Endothelial cell of umbilical vein (primary cell): ENCODE results near the gene ARHGAP29. TPM values are rescaled to one million over a fixed set of nuclear protein-coding genes. Genes with fewer than 3 reads are reported as not detected.
A peak's percentile ranks its signal among the peaks of the same experiment; 100 is the strongest.

Experiments used
- BruUV-seq: library from RNA; stranded (reverse); fragments of 400-500 nt; replicated peaks from 2 replicates; lab custom pipeline; 2021; lab: Mats Ljungman, UMichigan
- CTCF ChIA-PET: fragments of 300-600, 350-600 bp; sonication (Branson Sonifier 250); formaldehyde crosslinking; loops from one replicate; lab custom pipeline; 2021; ENCODE audit warnings: antibody characterized with exemption, inconsistent platforms; lab: Charles Lee
- POLR2A ChIA-PET: fragments of 300-600, 350-600 bp; sonication (Branson Sonifier 250); formaldehyde crosslinking; loops from one replicate; lab custom pipeline; 2021; ENCODE audit warnings: antibody characterized with exemption, inconsistent platforms; lab: Charles Lee
- DNase-seq: peaks from one replicate; pipeline ENCODE4 v3.0.0-alpha.2; 2011; ENCODE audit warnings: low read depth, low spot score
- FAIRE-seq: peaks from 2 replicates; lab custom pipeline; 2011; peaks lifted over from hg19 to GRCh38; lab: Jason Lieb, UNC
- H2AFZ ChIP-seq: 2 replicates; pipeline ENCODE4 v1.6.0; 2012; ENCODE audit warnings: low read depth, low read length, control low read depth, inconsistent platforms
- H3K27ac ChIP-seq: 2 replicates; pipeline ENCODE4 v1.5.1; 2011; ENCODE audit warnings: low read depth, mild to moderate bottlenecking, control low read depth, low read length, moderate library complexity; ENCODE audit not compliant: insufficient read depth
- H3K27me3 ChIP-seq, 2 experiments: 2 replicates each; pipeline versions ENCODE4 v1.6.0 to v1.6.1; 2011; ENCODE audit warnings: low read length in 2 of 2, mixed read lengths in 1 of 2; ENCODE audit not compliant: control insufficient read depth in 2 of 2, insufficient read depth in 2 of 2
- H3K36me3 ChIP-seq, 2 experiments: 2 replicates in 1 of 2; 3 replicates in 1 of 2; pipeline ENCODE4 v1.5.1; 2011; ENCODE audit warnings: low read length in 2 of 2, mild to moderate bottlenecking in 1 of 2, moderate library complexity in 1 of 2; ENCODE audit not compliant: control insufficient read depth in 2 of 2, insufficient read depth in 2 of 2; ENCODE audit errors: extremely low read depth in 1 of 2
- H3K4me1 ChIP-seq: 3 replicates; pipeline ENCODE4 v1.5.1; 2011; ENCODE audit warnings: mild to moderate bottlenecking, low read length; ENCODE audit not compliant: control insufficient read depth, insufficient read depth; ENCODE audit errors: extremely low read depth
- H3K4me2 ChIP-seq: 2 replicates; pipeline ENCODE4 v1.6.1; 2011; ENCODE audit warnings: low read length, control low read depth, mixed read lengths; ENCODE audit not compliant: insufficient read depth
- H3K4me3 ChIP-seq, 3 experiments: fragments of 200-600 bp in 1 of 3; sonication (generic), shearing (Covaris generic) in 1 of 3; replicated peaks in 1 of 3; 2 replicates each; pipeline ENCODE4 v1.5.1; 2011 to 2016; ENCODE audit warnings: control low read depth in 3 of 3, low read length in 3 of 3, mild to moderate bottlenecking in 2 of 3, inconsistent platforms in 1 of 3, low read depth in 1 of 3, moderate library complexity in 1 of 3; ENCODE audit not compliant: insufficient read depth in 1 of 3
- H3K79me2 ChIP-seq: 2 replicates; pipeline ENCODE4 v1.6.0; 2012; ENCODE audit warnings: low read length, inconsistent platforms; ENCODE audit not compliant: control insufficient read depth, insufficient read depth
- H3K9ac ChIP-seq: replicated peaks from 2 replicates; pipeline ENCODE3; 2011; ENCODE audit warnings: low read length, control low read depth; ENCODE audit not compliant: insufficient read depth; ENCODE audit errors: extremely low read depth
- H3K9me1 ChIP-seq: replicated peaks from 3 replicates; pipeline ENCODE4 v1.6.0; 2011; ENCODE audit warnings: mild to moderate bottlenecking, low read length; ENCODE audit not compliant: control insufficient read depth, insufficient read depth; ENCODE audit errors: extremely low read depth
- H3K9me3 ChIP-seq: replicated peaks from 2 replicates; pipeline ENCODE4 v1.5.1; 2012; ENCODE audit warnings: low read length, inconsistent platforms; ENCODE audit not compliant: control insufficient read depth, insufficient read depth
- H4K20me1 ChIP-seq: replicated peaks from 2 replicates; pipeline ENCODE3; 2011; ENCODE audit warnings: mild to moderate bottlenecking, low read length; ENCODE audit not compliant: control insufficient read depth, insufficient read depth; ENCODE audit errors: extremely low read depth
- FOS ChIP-seq: IDR thresholded peaks from 2 replicates; pipeline ENCODE4 v1.6.1; 2011; ENCODE audit warnings: mild to moderate bottlenecking, low read length, moderate library complexity, borderline replicate concordance; ENCODE audit not compliant: insufficient read depth
- GATA2 ChIP-seq: IDR thresholded peaks from 2 replicates; pipeline ENCODE4 v1.7.0; 2011; ENCODE audit warnings: low read depth, mild to moderate bottlenecking, moderate library complexity, mixed read lengths, low read length; ENCODE audit not compliant: insufficient read length, insufficient read depth
- JUN ChIP-seq: IDR thresholded peaks from 2 replicates; pipeline ENCODE4 v1.6.1; 2011; ENCODE audit warnings: borderline replicate concordance, low read depth; ENCODE audit not compliant: insufficient read length, insufficient read depth
- MYC ChIP-seq: IDR thresholded peaks from one replicate; pipeline ENCODE4 v1.6.1; 2011; ENCODE audit warnings: mild to moderate bottlenecking, low read depth, low read length
- POLR2AphosphoS5 ChIP-seq: IDR thresholded peaks from 2 replicates; pipeline ENCODE4 v1.6.1; 2012; ENCODE audit warnings: low read depth, mild to moderate bottlenecking, control low read depth, low read length, moderate library complexity; ENCODE audit not compliant: insufficient read depth
- dilution Hi-C: fragments of 300-500 bp; cut with MboI; formaldehyde crosslinking; loops from one replicate; pipeline ENCODE4 v1.15.0; 2019; ENCODE audit warnings: low sequenced_read_pairs; ENCODE audit not compliant: extremely low pct_ligation_motif_present
- intact Hi-C: fragments of 100-400 bp; cut with micrococcal nuclease; formaldehyde crosslinking; loops from one replicate; pipeline ENCODE4 v1.10.0; 2022
- polyA plus RNA-seq, 4 experiments: library from polyadenylated mRNA; depleted of rRNA in 3 of 4; stranded (reverse) in 3 of 4; unstranded in 1 of 4; fragments of >200 nt; gene quantifications; 2 replicates each; pipeline versions ENCODE4 v1.2.1 to v1.2.3, GENCODE V29; 2011 to 2012; ENCODE audit warnings: missing spikeins in 1 of 4
- total RNA-seq: library from RNA; stranded (reverse); gene quantifications from 2 replicates; pipeline ENCODE4 v1.2.3, GENCODE V29; 2021
- TF ChIP-seq, protein P1 (sequence below): IDR thresholded peaks from 2 replicates; pipeline ENCODE4 v1.6.1; 2011; ENCODE audit not compliant: insufficient read depth, insufficient read length
- TF ChIP-seq, protein P2 (sequence below), 2 donors: IDR thresholded peaks; 1 replicate in 1 of 2; 2 replicates in 1 of 2; pipeline ENCODE4 v1.5.1; 2011; ENCODE audit warnings: low read length in 2 of 2, mild to moderate bottlenecking in 2 of 2, moderate library complexity in 2 of 2, control low read depth in 1 of 2, inconsistent platforms in 1 of 2, low read depth in 1 of 2; ENCODE audit not compliant: insufficient read depth in 1 of 2; ENCODE audit errors: extremely low read depth in 1 of 2

The ARHGAP29 gene
- total and polyA plus RNA-seq, 2 donors (not counting 3 experiments of a cell fraction or from before 2014, with no cell fraction given) = 56.3 to 199 TPM

DNA sequence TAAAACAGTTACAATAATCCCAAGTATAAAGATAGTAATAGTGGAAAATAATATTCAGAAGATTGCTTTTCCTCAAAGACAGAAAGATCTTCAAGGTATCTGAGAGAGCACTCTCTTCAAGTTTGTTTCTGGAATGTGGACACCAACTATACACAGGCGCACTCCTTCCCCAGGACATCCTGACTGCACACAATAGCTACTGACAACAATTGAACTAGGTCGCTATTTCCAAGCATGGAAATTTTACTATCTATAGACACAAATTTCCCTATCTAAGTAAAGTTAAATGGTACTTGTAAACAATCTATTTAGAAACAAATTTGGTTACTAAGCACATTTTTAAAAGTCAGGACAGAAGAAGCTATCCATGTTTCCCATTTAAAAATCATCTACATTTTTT, 19.1 kb downstream of the ARHGAP29 start:
- no peak overlapping the region for H2AFZ ChIP-seq
- peak overlapping the region; percentile 14 for H3K9ac ChIP-seq
- peak; percentile 81 for DNase-seq
- H3K79me2 ChIP-seq = peaks cover 97% of the 10 kb centered on the region
- peak; percentile 15 for FAIRE-seq
- H3K9me3 ChIP-seq = no peaks in the 10 kb centered on the region
- H3K4me3 ChIP-seq = peak overlapping the region in 1 of 3 experiments; percentile 8
- H3K9me1 ChIP-seq = no peaks in the 10 kb centered on the region
- intact Hi-C loops = loop anchor here (2.0 kb wide), 2 partner anchors 16 to 174 kb away; no protein-coding TSS in a partner anchor
- H3K4me1 ChIP-seq = peaks cover 62% of the 10 kb centered on the region
- H3K4me2 ChIP-seq = peak overlapping the region; percentile 29
- ChIA-PET CTCF (interaction anchor here (0.7 to 2.3 kb wide), 14 partner anchors 9 to 173 kb away, joined by 3 to 11 read pairs (median 4); no protein-coding TSS in a partner anchor), POLR2A (interaction anchor here (0.9 to 1.6 kb wide), 4 partner anchors 10 to 170 kb away, joined by 3 to 4 read pairs (median 3); no protein-coding TSS in a partner anchor)
- H3K27me3 ChIP-seq = no peaks in the 10 kb centered on the region
- peak overlapping the region; percentile 48 for H3K27ac ChIP-seq
- TF ChIP-seq GATA2 (no peak), JUN (no peak), POLR2AphosphoS5 (no peak), FOS (no peak), MYC (no peak)
- TF ChIP-seq, protein P1, sequence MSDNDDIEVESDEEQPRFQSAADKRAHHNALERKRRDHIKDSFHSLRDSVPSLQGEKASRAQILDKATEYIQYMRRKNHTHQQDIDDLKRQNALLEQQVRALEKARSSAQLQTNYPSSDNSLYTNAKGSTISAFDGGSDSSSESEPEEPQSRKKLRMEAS = no peak
- TF ChIP-seq, protein P2, sequence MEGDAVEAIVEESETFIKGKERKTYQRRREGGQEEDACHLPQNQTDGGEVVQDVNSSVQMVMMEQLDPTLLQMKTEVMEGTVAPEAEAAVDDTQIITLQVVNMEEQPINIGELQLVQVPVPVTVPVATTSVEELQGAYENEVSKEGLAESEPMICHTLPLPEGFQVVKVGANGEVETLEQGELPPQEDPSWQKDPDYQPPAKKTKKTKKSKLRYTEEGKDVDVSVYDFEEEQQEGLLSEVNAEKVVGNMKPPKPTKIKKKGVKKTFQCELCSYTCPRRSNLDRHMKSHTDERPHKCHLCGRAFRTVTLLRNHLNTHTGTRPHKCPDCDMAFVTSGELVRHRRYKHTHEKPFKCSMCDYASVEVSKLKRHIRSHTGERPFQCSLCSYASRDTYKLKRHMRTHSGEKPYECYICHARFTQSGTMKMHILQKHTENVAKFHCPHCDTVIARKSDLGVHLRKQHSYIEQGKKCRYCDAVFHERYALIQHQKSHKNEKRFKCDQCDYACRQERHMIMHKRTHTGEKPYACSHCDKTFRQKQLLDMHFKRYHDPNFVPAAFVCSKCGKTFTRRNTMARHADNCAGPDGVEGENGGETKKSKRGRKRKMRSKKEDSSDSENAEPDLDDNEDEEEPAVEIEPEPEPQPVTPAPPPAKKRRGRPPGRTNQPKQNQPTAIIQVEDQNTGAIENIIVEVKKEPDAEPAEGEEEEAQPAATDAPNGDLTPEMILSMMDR (IDR thresholded peaks at IDR 0.05; ENCODE audit: extremely low read depth in 1 of 2, insufficient read depth in 1 of 2, low read depth in 1 of 2, low read length in 2 of 2) = no peak
- peaks cover 2 to 19% of the 10 kb centered on the region in 2 experiments for H3K36me3 ChIP-seq
- dilution Hi-C loops = no loop called here
- BruUV-seq = no TSS peak
- H4K20me1 ChIP-seq = no peaks in the 10 kb centered on the region
